HepG2 (cell line): ENCODE results near the gene GALNT5.

Source experiments
- ARHGAP35 ChIP-seq: sonication (generic); formaldehyde crosslinking; IDR thresholded peaks from 2 replicates; pipeline ENCODE4 v1.9.0; 2022; ENCODE audit warnings: mild to moderate bottlenecking, inconsistent platforms, moderate library complexity, missing genetic modification reagents, borderline replicate concordance
- HDAC2 ChIP-seq: sonication (generic); formaldehyde crosslinking; IDR thresholded peaks from 2 replicates; pipeline ENCODE4 v1.4.0; 2020; ENCODE audit warnings: missing genetic modification reagents
- POLR2AphosphoS5 ChIP-seq: IDR thresholded peaks from 2 replicates; pipeline ENCODE4 v1.6.1; 2012; ENCODE audit warnings: low read depth, low read length
- SIN3A ChIP-seq: IDR thresholded peaks from 2 replicates; pipeline ENCODE4 v1.6.1; 2011; ENCODE audit warnings: low read depth, mild to moderate bottlenecking, control low read depth, low read length, borderline replicate concordance
- SRF ChIP-seq: IDR thresholded peaks from 2 replicates; pipeline ENCODE4 v1.6.1; 2011; ENCODE audit warnings: mild to moderate bottlenecking, low read depth, low read length, moderate library complexity
- SSRP1 ChIP-seq: IDR thresholded peaks from 2 replicates; pipeline ENCODE4 v1.6.1; 2016; ENCODE audit warnings: control low read depth
- YEATS2 ChIP-seq: sonication (generic); formaldehyde crosslinking; IDR thresholded peaks from 2 replicates; pipeline ENCODE4 v1.4.0; 2020; ENCODE audit warnings: missing genetic modification reagents, borderline replicate concordance
- ZNF331 ChIP-seq: sonication (generic); formaldehyde crosslinking; IDR thresholded peaks from 2 replicates; pipeline ENCODE4 v1.4.0; 2020; ENCODE audit warnings: missing genetic modification reagents
- TF ChIP-seq, protein P1 (sequence below): sonication (generic); formaldehyde crosslinking; IDR thresholded peaks from 2 replicates; pipeline ENCODE4 v1.4.0; 2020; ENCODE audit warnings: missing genetic modification reagents
- TF ChIP-seq, protein P2 (sequence below), 2 experiments: fragments of 450-650 bp in 1 of 2; sonication (generic) in 1 of 2; formaldehyde crosslinking; IDR thresholded peaks; 2 replicates each; pipeline versions ENCODE4 v1.5.0 to v1.8.0; 2020 to 2022; ENCODE audit warnings: mild to moderate bottlenecking in 1 of 2, missing genetic modification reagents in 1 of 2
- TF ChIP-seq, protein P3 (sequence below): sonication (generic); formaldehyde crosslinking; IDR thresholded peaks from 2 replicates; pipeline ENCODE4 v1.5.0; 2020; ENCODE audit warnings: mild to moderate bottlenecking, missing genetic modification reagents, moderate library complexity
- TF ChIP-seq, protein P4 (sequence below): sonication (generic); formaldehyde crosslinking; IDR thresholded peaks from 2 replicates; pipeline ENCODE4 v1.8.0; 2023; ENCODE audit warnings: mild to moderate bottlenecking, missing genetic modification reagents

DNA sequence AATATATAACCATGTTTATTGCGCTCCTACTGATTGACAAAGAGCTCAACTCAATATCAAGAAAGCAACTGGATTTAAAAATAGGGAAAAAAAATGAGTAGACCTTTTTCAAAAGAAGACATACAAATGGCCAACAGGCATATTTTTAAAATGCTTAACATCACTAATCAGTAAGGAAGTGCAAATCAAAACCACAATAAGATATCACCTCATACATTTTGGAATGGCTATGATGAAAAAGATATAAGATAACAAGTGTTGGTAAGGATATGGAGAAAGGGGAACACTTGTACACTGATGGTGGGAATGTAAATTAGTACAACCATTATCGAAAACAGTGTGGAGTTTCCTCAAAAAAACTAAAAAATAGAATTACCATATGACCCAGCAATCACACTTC, 5.6 kb upstream of the GALNT5 start:
- TF ChIP-seq SIN3A (no peak), HDAC2 (no peak), SRF (no peak), ZNF331 (CRISPR knock-in tag) (no peak), ARHGAP35 (CRISPR knock-in tag) (no peak), POLR2AphosphoS5 (no peak), YEATS2 (CRISPR knock-in tag) (no peak), SSRP1 (CRISPR knock-in tag) (no peak)
- TF ChIP-seq, protein P1, sequence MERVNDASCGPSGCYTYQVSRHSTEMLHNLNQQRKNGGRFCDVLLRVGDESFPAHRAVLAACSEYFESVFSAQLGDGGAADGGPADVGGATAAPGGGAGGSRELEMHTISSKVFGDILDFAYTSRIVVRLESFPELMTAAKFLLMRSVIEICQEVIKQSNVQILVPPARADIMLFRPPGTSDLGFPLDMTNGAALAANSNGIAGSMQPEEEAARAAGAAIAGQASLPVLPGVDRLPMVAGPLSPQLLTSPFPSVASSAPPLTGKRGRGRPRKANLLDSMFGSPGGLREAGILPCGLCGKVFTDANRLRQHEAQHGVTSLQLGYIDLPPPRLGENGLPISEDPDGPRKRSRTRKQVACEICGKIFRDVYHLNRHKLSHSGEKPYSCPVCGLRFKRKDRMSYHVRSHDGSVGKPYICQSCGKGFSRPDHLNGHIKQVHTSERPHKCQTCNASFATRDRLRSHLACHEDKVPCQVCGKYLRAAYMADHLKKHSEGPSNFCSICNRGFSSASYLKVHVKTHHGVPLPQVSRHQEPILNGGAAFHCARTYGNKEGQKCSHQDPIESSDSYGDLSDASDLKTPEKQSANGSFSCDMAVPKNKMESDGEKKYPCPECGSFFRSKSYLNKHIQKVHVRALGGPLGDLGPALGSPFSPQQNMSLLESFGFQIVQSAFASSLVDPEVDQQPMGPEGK = no peak
- TF ChIP-seq, protein P2, sequence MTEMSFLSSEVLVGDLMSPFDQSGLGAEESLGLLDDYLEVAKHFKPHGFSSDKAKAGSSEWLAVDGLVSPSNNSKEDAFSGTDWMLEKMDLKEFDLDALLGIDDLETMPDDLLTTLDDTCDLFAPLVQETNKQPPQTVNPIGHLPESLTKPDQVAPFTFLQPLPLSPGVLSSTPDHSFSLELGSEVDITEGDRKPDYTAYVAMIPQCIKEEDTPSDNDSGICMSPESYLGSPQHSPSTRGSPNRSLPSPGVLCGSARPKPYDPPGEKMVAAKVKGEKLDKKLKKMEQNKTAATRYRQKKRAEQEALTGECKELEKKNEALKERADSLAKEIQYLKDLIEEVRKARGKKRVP (CRISPR knock-in tag; IDR thresholded peaks at IDR 0.05) = no peak
- TF ChIP-seq, protein P3, sequence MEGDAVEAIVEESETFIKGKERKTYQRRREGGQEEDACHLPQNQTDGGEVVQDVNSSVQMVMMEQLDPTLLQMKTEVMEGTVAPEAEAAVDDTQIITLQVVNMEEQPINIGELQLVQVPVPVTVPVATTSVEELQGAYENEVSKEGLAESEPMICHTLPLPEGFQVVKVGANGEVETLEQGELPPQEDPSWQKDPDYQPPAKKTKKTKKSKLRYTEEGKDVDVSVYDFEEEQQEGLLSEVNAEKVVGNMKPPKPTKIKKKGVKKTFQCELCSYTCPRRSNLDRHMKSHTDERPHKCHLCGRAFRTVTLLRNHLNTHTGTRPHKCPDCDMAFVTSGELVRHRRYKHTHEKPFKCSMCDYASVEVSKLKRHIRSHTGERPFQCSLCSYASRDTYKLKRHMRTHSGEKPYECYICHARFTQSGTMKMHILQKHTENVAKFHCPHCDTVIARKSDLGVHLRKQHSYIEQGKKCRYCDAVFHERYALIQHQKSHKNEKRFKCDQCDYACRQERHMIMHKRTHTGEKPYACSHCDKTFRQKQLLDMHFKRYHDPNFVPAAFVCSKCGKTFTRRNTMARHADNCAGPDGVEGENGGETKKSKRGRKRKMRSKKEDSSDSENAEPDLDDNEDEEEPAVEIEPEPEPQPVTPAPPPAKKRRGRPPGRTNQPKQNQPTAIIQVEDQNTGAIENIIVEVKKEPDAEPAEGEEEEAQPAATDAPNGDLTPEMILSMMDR (CRISPR knock-in tag) = no peak
- TF ChIP-seq, protein P4, sequence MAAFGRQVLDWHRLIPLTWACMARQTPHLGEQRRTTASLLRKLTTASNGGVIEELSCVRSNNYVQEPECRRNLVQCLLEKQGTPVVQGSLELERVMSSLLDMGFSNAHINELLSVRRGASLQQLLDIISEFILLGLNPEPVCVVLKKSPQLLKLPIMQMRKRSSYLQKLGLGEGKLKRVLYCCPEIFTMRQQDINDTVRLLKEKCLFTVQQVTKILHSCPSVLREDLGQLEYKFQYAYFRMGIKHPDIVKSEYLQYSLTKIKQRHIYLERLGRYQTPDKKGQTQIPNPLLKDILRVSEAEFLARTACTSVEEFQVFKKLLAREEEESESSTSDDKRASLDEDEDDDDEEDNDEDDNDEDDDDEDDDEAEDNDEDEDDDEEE (CRISPR knock-in tag) = no peak
